ENCODE results near the gene ZNF177. TPM values are rescaled to one million over a fixed set of nuclear protein-coding genes. Genes with fewer than 3 reads are reported as not detected.

ZNF177 gene
- total RNA-seq, 1 experiment from 2014 or later: 4.6 TPM

DNA sequence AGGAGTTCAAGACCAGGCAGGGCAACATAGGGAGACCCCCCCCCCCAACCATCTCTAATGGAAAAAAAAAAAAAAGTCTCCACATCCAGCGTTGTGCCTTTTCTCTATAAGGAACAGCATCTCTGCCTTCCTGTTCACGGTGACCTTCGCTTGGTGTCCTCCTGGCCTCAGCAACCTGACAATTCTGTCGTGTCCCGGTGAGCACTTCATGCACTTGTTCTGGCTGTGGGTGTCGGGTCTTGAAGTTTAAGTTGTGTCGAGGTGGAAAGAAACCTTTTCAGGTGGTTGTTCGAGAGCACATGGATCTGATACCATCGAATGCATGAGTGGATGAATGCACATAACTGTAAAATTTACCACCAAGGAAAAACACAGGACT, 38.2 kb upstream of the ZNF177 start:
- CTCF ChIA-PET: no interaction called here
- H3K9me3 ChIP-seq (ENCODE audit: control insufficient read depth, insufficient read depth, low read depth, low read length): peaks cover 18% of the 10 kb centered on the region; the same call in 1 of the 2 replicates
- H3K36me3 ChIP-seq (ENCODE audit: control insufficient read depth, insufficient read depth, low read length): no peaks in the 10 kb centered on the region; the same call in 1 of the 2 replicates
- POLR2A ChIA-PET: no interaction called here
- in situ Hi-C loops (cut with HindIII; ENCODE audit: low pct_unique_long_range_greater_than_20kb, low sequenced_read_pairs) (no loop called here), intact Hi-C loops (cut with micrococcal nuclease; ENCODE audit: unreplicated experiment) (loop anchor here (10.0 kb wide), 1 partner anchor 110 kb away; the partner anchor contains the start of gene ZNF266)
- H3K27ac ChIP-seq (ENCODE audit: low read length): peak overlapping the region; percentile 87
- no peak for ATAC-seq
- H3K4me1 ChIP-seq (ENCODE audit: control insufficient read depth, insufficient read depth, low read length): no peaks in the 10 kb centered on the region
- no peak for DNase-seq (ENCODE audit: low read depth, low spot score)
- BruUV-seq (replicated peaks): TSS peak; percentile 88
- no peaks in the 10 kb centered on the region for H3K27me3 ChIP-seq (ENCODE audit: control insufficient read depth, insufficient read depth, low read length)
- TF ChIP-seq TCF7L2 (IDR thresholded peaks at IDR 0.05; ENCODE audit: low read depth, low read length) (no peak), POLR2AphosphoS5 (IDR thresholded peaks at IDR 0.05; ENCODE audit: low read depth, low read length) (no peak)
- TF ChIP-seq, protein P1, sequence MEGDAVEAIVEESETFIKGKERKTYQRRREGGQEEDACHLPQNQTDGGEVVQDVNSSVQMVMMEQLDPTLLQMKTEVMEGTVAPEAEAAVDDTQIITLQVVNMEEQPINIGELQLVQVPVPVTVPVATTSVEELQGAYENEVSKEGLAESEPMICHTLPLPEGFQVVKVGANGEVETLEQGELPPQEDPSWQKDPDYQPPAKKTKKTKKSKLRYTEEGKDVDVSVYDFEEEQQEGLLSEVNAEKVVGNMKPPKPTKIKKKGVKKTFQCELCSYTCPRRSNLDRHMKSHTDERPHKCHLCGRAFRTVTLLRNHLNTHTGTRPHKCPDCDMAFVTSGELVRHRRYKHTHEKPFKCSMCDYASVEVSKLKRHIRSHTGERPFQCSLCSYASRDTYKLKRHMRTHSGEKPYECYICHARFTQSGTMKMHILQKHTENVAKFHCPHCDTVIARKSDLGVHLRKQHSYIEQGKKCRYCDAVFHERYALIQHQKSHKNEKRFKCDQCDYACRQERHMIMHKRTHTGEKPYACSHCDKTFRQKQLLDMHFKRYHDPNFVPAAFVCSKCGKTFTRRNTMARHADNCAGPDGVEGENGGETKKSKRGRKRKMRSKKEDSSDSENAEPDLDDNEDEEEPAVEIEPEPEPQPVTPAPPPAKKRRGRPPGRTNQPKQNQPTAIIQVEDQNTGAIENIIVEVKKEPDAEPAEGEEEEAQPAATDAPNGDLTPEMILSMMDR (IDR thresholded peaks at IDR 0.05): no peak
- peak overlapping the region; percentile 71 to 83 for H3K4me3 ChIP-seq (ENCODE audit: low read depth in 2 of 2, low read length in 2 of 2)

DNA sequence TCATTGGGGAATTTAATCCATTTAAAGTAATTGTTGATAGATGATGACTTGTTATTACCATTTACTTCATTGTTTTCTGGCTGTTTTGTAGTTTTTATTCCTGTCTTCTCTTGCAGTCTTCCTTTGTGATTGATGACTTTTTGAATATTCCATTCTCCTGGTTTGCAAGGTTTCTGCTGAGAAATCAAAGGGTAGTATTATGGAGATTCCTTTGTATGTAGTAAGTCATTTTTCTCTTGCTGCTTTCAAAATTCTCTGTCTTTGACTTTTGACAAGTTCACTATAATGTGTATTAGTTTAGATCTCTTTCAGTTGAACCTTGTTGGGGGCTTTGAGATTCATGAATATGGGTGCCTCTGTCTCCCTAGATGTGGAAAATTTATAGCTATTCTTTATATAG, 32.8 kb upstream of the ZNF177 start:
- no peak overlapping the region for H3K4me3 ChIP-seq (ENCODE audit: low read depth in 2 of 2, low read length in 2 of 2)
- no peak overlapping the region for H3K27ac ChIP-seq (ENCODE audit: low read length)
- H3K4me1 ChIP-seq (ENCODE audit: control insufficient read depth, insufficient read depth, low read length): no peaks in the 10 kb centered on the region
- CTCF ChIA-PET: no interaction called here
- in situ Hi-C loops (cut with HindIII; ENCODE audit: low pct_unique_long_range_greater_than_20kb, low sequenced_read_pairs) (no loop called here), intact Hi-C loops (cut with micrococcal nuclease; ENCODE audit: unreplicated experiment) (loop anchor here (10.0 kb wide), 1 partner anchor 105 kb away; the partner anchor contains the start of gene ZNF266)
- no peak for DNase-seq (ENCODE audit: low read depth, low spot score)
- no peaks in the 10 kb centered on the region for H3K27me3 ChIP-seq (ENCODE audit: control insufficient read depth, insufficient read depth, low read length)
- TF ChIP-seq TCF7L2 (IDR thresholded peaks at IDR 0.05; ENCODE audit: low read depth, low read length): no peak
- no peak for TF ChIP-seq REST (IDR thresholded peaks at IDR 0.05; ENCODE audit: insufficient read depth in 1 of 2, low read depth in 2 of 2, low read length in 1 of 2)
- TF ChIP-seq, protein P1 (IDR thresholded peaks at IDR 0.05): no peak
- no peak for TF ChIP-seq SIN3A (IDR thresholded peaks at IDR 0.05; ENCODE audit: borderline replicate concordance, insufficient read depth, low read depth, low read length)
- no peak for TF ChIP-seq POLR2AphosphoS5 (IDR thresholded peaks at IDR 0.05; ENCODE audit: low read depth, low read length)
- ATAC-seq: no peak
- H3K36me3 ChIP-seq (ENCODE audit: control insufficient read depth, insufficient read depth, low read length): no peaks in the 10 kb centered on the region; the same call in 1 of the 2 replicates
- no TSS peak for BruUV-seq (replicated peaks)
- peaks cover 49% of the 10 kb centered on the region; the same call in 1 of the 2 replicates for H3K9me3 ChIP-seq (ENCODE audit: control insufficient read depth, insufficient read depth, low read depth, low read length)
- POLR2A ChIA-PET: no interaction called here

All from Panc1 (cell line).